K562 (cell line): ENCODE data around the gene NPC1. TPM values are rescaled to one million over a fixed set of nuclear protein-coding genes. Genes with fewer than 3 reads are reported as not detected.

Experiments used
- ATF3 ChIP-seq, 2 experiments: fragments of 450-650 bp in 1 of 2; sonication (generic) in 1 of 2; formaldehyde crosslinking in 1 of 2; IDR thresholded peaks in 1 of 2; conservative IDR thresholded peaks in 1 of 2; 2 replicates each; pipeline versions ENCODE4 v1.6.1 to v1.8.1; 2016 to 2023; ENCODE audit warnings: mild to moderate bottlenecking in 2 of 2, moderate library complexity in 2 of 2, inconsistent platforms in 1 of 2, missing genetic modification reagents in 1 of 2
- CBFA2T2 ChIP-seq: fragments of 450-650 bp; conservative IDR thresholded peaks from 2 replicates; pipeline ENCODE4 v1.6.1; 2017; ENCODE audit warnings: mild to moderate bottlenecking
- DACH1 ChIP-seq: fragments of 450-650 bp; IDR thresholded peaks from 2 replicates; pipeline ENCODE4 v1.6.1; 2018; ENCODE audit not compliant: partially characterized antibody
- E2F3 ChIP-seq: fragments of 250-450 bp; sonication (Bioruptor Pico); IDR thresholded peaks from 2 replicates; pipeline ENCODE4 v1.4.0; 2020; ENCODE audit warnings: mild to moderate bottlenecking
- FOXM1 ChIP-seq, 2 experiments: fragments of 450-650 bp in 1 of 2; sonication (generic) in 1 of 2; formaldehyde crosslinking in 1 of 2; IDR thresholded peaks; 2 replicates each; pipeline versions ENCODE4 v1.6.1 to v1.9.0; 2017 to 2022; ENCODE audit warnings: low read depth in 2 of 2, mild to moderate bottlenecking in 2 of 2, missing genetic modification reagents in 1 of 2, moderate library complexity in 1 of 2
- MGA ChIP-seq: fragments of 450-650 bp; IDR thresholded peaks from 2 replicates; pipeline ENCODE4 v1.6.1; 2016; ENCODE audit warnings: mild to moderate bottlenecking, moderate library complexity
- PYGO2 ChIP-seq: fragments of 450-650 bp; IDR thresholded peaks from 2 replicates; pipeline ENCODE4 v1.6.1; 2016; ENCODE audit warnings: mild to moderate bottlenecking, missing genetic modification characterization, moderate library complexity, missing compliant biosample characterization
- ZNF263 ChIP-seq: sonication (generic); formaldehyde crosslinking; IDR thresholded peaks from 2 replicates; pipeline ENCODE4 v1.8.0; 2022; ENCODE audit warnings: mild to moderate bottlenecking, missing genetic modification reagents, borderline replicate concordance
- ZNF830 ChIP-seq: fragments of 250-450 bp; sonication (Bioruptor Pico); IDR thresholded peaks from 2 replicates; pipeline ENCODE4 v1.5.0; 2021; ENCODE audit warnings: mild to moderate bottlenecking
- polyA plus RNA-seq, 8 experiments: library from polyadenylated mRNA; depleted of rRNA in 4 of 8; stranded (reverse) in 5 of 8; unstranded in 3 of 8; fragments of >200 nt; fragmentation: Nextera tagmentation in 2 of 8; fragmentation: Illumina TruSeq in 1 of 8; extraction: Ambion mirVana in 2 of 8; extraction: Trizol in 1 of 8; gene quantifications; 2 replicates each; pipeline versions ENCODE4 v1.2.1 to v1.2.3, GENCODE V29; 2011 to 2014; ENCODE audit warnings: inconsistent platforms in 1 of 8, missing spikeins in 1 of 8
- total RNA-seq, 7 experiments: library from RNA; depleted of rRNA in 6 of 7; stranded (reverse); fragments of >200 nt in 6 of 7; fragmentation: Illumina TruSeq in 2 of 7; extraction: Trizol in 2 of 7; gene quantifications; 2 replicates each; pipeline versions ENCODE4 v1.2.1 to v1.2.3, GENCODE V29; 2011 to 2021; ENCODE audit warnings: low replicate concordance in 1 of 7

Gene NPC1
- total and polyA plus RNA-seq, 9 of the 15 experiments (the other 6 are each of a cell fraction or from before 2014, with no cell fraction given) = 17.1 to 45.9 (median 27.6) TPM

GRCh38 chr18:23487738-23488570, 98.4 kb downstream of the NPC1 start (continued):
- TF ChIP-seq MGA (peak; percentile 12; the same call in 1 of the 2 replicates), ZNF830 (no peak), FOXM1 (IDR thresholded peaks at IDR 0.05; ENCODE audit: low read depth) (peak; percentile 57; the same call in 1 of the 2 replicates), FOXM1 (CRISPR knock-in tag; IDR thresholded peaks at IDR 0.05; ENCODE audit: low read depth) (no peak), DACH1 (no peak), ATF3 (IDR thresholded peaks at IDR 0.05) (peak; percentile 29; the same call in 1 of the 2 replicates), ATF3 (CRISPR knock-in tag; conservative IDR thresholded peaks at IDR 0.05) (no peak), CBFA2T2 (peak; percentile 50), ZNF263 (no peak), PYGO2 (tag) (no peak), E2F3 (CRISPR knock-in tag) (no peak)
